Duodenal mucosa (tissue), 2 donors: ENCODE data around the gene TYW1.
"Not testable (repeated sequence)": the region's sequence is repeated elsewhere in the genome, so short reads cannot be mapped to it uniquely, and the experiment has no call there.

Experiments used
- H3K27ac ChIP-seq: one replicate; pipeline ENCODE4 v1.7.0; 2013; ENCODE audit warnings: low read depth, low read length
- H3K27me3 ChIP-seq, 2 donors: one replicate each; pipeline ENCODE4 v1.7.0; 2013; ENCODE audit warnings: low read length in 2 of 2, control low read depth in 1 of 2; ENCODE audit not compliant: insufficient read depth in 2 of 2, control insufficient read depth in 1 of 2
- H3K36me3 ChIP-seq, 2 donors: one replicate each; pipeline ENCODE4 v1.7.0; 2013; ENCODE audit warnings: low read length in 2 of 2, control low read depth in 1 of 2; ENCODE audit not compliant: insufficient read depth in 2 of 2, control insufficient read depth in 1 of 2
- H3K4me1 ChIP-seq, 2 donors: one replicate each; pipeline ENCODE4 v1.7.0; 2013; ENCODE audit warnings: low read length in 2 of 2, control low read depth in 1 of 2; ENCODE audit not compliant: insufficient read depth in 2 of 2, control insufficient read depth in 1 of 2
- H3K4me3 ChIP-seq, 2 donors: one replicate each; pipeline ENCODE4 v1.7.0; 2013; ENCODE audit warnings: low read length in 2 of 2, low read depth in 1 of 2
- H3K9ac ChIP-seq, 2 donors: one replicate each; pipeline ENCODE4 v1.7.0; 2013; ENCODE audit warnings: low read length in 2 of 2, low read depth in 1 of 2
- H3K9me3 ChIP-seq, 2 donors: one replicate each; pipeline ENCODE4 v1.7.0; 2013; ENCODE audit warnings: low read length in 2 of 2, control low read depth in 1 of 2; ENCODE audit not compliant: control insufficient read depth in 1 of 2

TYW1 gene

GRCh38 chr7:67076120-67076519, 79.5 kb downstream of the TYW1 start:
- Histone ChIP-seq H3K36me3 (peaks cover 0 to 11% of the 10 kb centered on the region in 2 donors), H3K9me3 (peaks cover 6 to 13% of the 10 kb centered on the region in 2 donors)
- not testable (repeated sequence) for H3K4me1 ChIP-seq, H3K27me3 ChIP-seq, H3K9ac ChIP-seq, H3K27ac ChIP-seq, H3K4me3 ChIP-seq

GRCh38 chr7:67082880-67083279, 86.2 kb downstream of the TYW1 start:
- peaks cover 0 to 16% of the 10 kb centered on the region in 2 donors for H3K36me3 ChIP-seq
- not testable (repeated sequence) for H3K9ac ChIP-seq, H3K27me3 ChIP-seq, H3K4me1 ChIP-seq, H3K9me3 ChIP-seq, H3K4me3 ChIP-seq, H3K27ac ChIP-seq

- H3K27me3 ChIP-seq, H3K9ac ChIP-seq, H3K4me3 ChIP-seq, H3K4me1 ChIP-seq, H3K27ac ChIP-seq, H3K9me3 ChIP-seq: not testable (repeated sequence)
- H3K36me3 ChIP-seq: peaks cover 0 to 13% of the 10 kb centered on the region in 2 donors
Observed at GRCh38 chr7:67089261-67089660, 92.6 kb downstream of the TYW1 start.

DNA sequence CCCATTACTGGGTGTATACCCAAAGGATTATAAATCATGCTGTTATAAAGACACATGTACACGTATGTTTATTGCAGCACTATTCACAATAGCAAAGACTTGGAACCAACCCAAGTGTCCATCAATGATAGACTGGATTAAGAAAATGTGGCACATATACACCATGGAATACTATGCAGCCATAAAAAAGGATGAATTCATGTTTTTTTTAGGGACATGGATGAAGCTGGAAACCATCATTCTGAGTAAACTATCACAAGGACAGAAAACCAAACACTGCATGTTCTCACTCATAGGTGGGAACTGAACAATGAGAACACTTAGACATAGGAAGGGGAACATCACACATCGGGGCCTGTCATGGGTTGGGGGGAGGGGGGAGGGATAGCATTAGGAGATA, 94.4 kb downstream of the TYW1 start:
- H3K9me3 ChIP-seq, H3K4me3 ChIP-seq, H3K27ac ChIP-seq, H3K27me3 ChIP-seq, H3K36me3 ChIP-seq, H3K4me1 ChIP-seq, H3K9ac ChIP-seq: not testable (repeated sequence)

DNA sequence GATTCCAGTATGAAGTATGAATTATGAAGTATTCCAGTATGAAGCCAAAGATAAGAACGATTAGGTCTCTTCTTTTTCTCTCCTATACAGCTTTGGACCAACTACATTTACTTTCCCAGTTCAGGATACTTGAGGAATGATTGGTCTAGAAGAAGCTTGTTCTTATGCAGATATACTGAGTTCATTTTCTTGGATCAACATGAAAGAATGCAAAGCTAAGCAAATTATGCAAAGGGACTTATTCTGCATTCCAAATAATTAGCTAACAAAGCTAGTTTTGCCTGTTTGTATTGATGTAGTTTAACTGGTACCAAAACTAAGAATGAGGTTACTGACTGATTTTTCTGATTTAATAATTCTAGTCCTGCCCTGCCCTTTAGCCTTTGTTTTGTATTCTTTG, 101.4 kb downstream of the TYW1 start:
- H3K27ac ChIP-seq, H3K4me1 ChIP-seq, H3K4me3 ChIP-seq, H3K9me3 ChIP-seq, H3K36me3 ChIP-seq, H3K9ac ChIP-seq, H3K27me3 ChIP-seq: not testable (repeated sequence)

- not testable (repeated sequence) for H3K36me3 ChIP-seq, H3K9ac ChIP-seq, H3K27me3 ChIP-seq, H3K9me3 ChIP-seq, H3K4me1 ChIP-seq, H3K27ac ChIP-seq, H3K4me3 ChIP-seq
Observed at GRCh38 chr7:67099406-67099805, 102.8 kb downstream of the TYW1 start.

- H3K27me3 ChIP-seq, H3K36me3 ChIP-seq, H3K4me1 ChIP-seq, H3K4me3 ChIP-seq, H3K9me3 ChIP-seq, H3K27ac ChIP-seq, H3K9ac ChIP-seq: not testable (repeated sequence)
Observed at GRCh38 chr7:67100038-67100437, 103.4 kb downstream of the TYW1 start.

- Histone ChIP-seq H3K27me3 (no peaks in the 10 kb centered on the region), H3K27ac (no peak overlapping the region), H3K4me3 (peak overlapping the region in 1 of 2 donors; percentile 17), H3K36me3 (no peaks in the 10 kb centered on the region), H3K9ac (no peak overlapping the region), H3K9me3 (no peaks in the 10 kb centered on the region), H3K4me1 (no peaks in the 10 kb centered on the region)
Observed at GRCh38 chr7:67100956-67101361, 104.3 kb downstream of the TYW1 start.

GRCh38 chr7:67104937-67105336, 108.3 kb downstream of the TYW1 start:
- H3K9ac ChIP-seq, H3K27ac ChIP-seq, H3K4me1 ChIP-seq, H3K27me3 ChIP-seq, H3K36me3 ChIP-seq, H3K4me3 ChIP-seq, H3K9me3 ChIP-seq: not testable (repeated sequence)

- Histone ChIP-seq H3K9ac (no peak overlapping the region), H3K4me3 (no peak overlapping the region), H3K9me3 (no peaks in the 10 kb centered on the region), H3K36me3 (no peaks in the 10 kb centered on the region), H3K27me3 (no peaks in the 10 kb centered on the region), H3K27ac (no peak overlapping the region), H3K4me1 (no peaks in the 10 kb centered on the region)
Observed at GRCh38 chr7:67105377-67105776, 108.7 kb downstream of the TYW1 start.

DNA sequence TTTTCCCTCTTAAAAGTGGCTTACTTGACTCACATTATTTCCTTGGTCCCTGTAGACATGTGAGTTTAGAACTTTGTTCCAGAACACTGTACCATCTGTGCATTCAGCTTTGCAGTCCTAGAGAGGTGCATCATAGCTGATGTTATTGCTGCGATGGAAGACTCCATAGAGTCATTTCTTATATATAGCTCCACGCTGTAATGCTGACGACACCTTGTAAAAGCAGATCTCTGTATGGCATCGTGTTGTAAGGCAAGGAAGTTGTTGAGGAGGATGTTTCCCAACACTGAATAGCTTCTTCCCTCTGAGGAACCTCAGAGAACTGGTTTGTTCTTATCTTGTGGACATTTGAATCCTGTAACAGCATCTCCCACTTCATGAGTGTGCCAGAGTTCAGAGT, 109.6 kb downstream of the TYW1 start:
- not testable (repeated sequence) for H3K4me3 ChIP-seq, H3K36me3 ChIP-seq, H3K27ac ChIP-seq, H3K9me3 ChIP-seq, H3K9ac ChIP-seq, H3K27me3 ChIP-seq, H3K4me1 ChIP-seq
